ENCODE measurements around the gene NDST1.

The NDST1 gene

DNA sequence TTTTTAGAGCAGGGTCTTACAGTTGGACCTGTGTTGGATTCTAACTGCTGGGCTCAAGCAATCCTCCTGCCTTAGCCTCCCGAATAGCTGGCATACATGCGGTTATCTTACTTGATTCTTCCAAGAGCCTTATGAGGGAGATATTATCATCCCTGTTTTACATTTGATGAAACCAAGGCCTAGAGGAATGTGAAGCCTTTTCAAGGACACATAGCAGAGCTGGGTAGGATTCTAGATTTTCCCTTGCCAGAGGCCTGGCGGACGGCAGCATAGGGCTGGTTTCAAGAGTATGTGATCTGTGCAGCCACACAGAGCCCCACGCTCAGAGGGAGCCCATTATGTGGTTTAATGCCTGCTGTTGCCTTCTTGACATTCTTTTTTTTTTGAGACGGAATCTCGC, 24.2 kb downstream of the NDST1 start:
- H3K27ac ChIP-seq, result no peak overlapping the region

DNA sequence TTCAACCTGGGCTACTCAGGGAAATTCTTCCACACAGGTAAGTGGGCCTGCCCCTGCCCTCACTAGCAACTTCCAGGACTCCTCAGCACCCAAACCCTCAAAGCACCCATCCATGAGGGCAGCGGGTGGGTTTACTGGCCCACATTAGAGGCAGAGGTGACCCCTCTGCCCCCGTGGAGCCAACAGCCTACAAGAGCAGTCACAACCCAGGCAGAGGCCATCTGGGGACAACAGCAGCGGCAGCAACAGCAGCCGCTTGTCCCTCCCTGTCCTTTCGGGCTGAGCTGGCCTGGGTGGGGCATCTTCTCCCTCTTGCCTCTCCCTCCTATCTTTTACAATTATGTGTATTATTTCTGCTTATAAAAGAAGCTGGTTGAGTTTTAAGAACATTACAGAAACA, 25.1 kb downstream of the NDST1 start:
- no peak overlapping the region for H3K27ac ChIP-seq
- TF ChIP-seq, protein P1, sequence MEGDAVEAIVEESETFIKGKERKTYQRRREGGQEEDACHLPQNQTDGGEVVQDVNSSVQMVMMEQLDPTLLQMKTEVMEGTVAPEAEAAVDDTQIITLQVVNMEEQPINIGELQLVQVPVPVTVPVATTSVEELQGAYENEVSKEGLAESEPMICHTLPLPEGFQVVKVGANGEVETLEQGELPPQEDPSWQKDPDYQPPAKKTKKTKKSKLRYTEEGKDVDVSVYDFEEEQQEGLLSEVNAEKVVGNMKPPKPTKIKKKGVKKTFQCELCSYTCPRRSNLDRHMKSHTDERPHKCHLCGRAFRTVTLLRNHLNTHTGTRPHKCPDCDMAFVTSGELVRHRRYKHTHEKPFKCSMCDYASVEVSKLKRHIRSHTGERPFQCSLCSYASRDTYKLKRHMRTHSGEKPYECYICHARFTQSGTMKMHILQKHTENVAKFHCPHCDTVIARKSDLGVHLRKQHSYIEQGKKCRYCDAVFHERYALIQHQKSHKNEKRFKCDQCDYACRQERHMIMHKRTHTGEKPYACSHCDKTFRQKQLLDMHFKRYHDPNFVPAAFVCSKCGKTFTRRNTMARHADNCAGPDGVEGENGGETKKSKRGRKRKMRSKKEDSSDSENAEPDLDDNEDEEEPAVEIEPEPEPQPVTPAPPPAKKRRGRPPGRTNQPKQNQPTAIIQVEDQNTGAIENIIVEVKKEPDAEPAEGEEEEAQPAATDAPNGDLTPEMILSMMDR (conservative IDR thresholded peaks at IDR 0.05), result no peak
- TF ChIP-seq ZFX (IDR thresholded peaks at IDR 0.05), result no peak

More for the DNA sequence above, 24.2 kb downstream of the NDST1 start:
- TF ChIP-seq, protein P1 (conservative IDR thresholded peaks at IDR 0.05), result no peak
- TF ChIP-seq ZFX (IDR thresholded peaks at IDR 0.05), result no peak

DNA sequence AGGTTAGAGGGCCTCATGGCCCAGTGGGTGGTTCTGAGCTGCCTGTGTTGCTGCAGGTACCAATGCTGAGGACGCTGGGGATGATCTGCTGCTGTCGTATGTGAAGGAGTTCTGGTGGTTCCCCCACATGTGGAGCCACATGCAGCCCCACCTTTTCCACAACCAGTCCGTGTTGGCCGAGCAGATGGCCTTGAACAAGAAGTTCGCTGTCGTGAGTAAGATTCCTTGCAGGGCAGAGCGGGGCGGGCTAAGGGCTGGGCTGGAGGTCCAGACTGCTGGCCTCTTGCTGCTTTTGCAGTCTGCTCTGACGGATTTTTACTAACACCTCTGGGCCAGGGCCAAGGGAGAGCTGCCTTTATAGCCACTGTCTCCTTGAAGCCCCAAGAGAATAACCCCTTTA, 26.9 kb downstream of the NDST1 start:
- H3K27ac ChIP-seq, result no peak overlapping the region
- TF ChIP-seq, protein P1 (conservative IDR thresholded peaks at IDR 0.05), result no peak
- TF ChIP-seq ZFX (IDR thresholded peaks at IDR 0.05), result no peak

DNA sequence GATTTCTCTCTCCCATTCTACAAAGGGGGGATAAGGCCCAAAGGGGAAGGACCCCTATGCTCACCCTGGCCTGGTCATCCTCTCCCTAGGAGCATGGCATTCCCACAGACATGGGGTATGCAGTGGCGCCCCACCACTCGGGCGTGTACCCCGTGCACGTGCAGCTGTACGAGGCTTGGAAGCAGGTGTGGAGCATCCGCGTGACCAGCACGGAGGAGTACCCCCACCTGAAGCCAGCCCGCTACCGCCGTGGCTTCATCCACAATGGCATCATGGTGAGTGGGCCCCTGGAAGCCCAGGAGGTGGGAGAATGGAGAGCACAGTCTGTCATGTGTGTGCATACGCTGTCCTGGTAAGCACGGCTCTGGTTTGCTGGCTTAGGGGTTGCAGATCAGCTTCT, 27.7 kb downstream of the NDST1 start:
- no peak overlapping the region for H3K27ac ChIP-seq
- TF ChIP-seq, protein P1 (conservative IDR thresholded peaks at IDR 0.05), result no peak
- TF ChIP-seq ZFX (IDR thresholded peaks at IDR 0.05), result no peak

DNA sequence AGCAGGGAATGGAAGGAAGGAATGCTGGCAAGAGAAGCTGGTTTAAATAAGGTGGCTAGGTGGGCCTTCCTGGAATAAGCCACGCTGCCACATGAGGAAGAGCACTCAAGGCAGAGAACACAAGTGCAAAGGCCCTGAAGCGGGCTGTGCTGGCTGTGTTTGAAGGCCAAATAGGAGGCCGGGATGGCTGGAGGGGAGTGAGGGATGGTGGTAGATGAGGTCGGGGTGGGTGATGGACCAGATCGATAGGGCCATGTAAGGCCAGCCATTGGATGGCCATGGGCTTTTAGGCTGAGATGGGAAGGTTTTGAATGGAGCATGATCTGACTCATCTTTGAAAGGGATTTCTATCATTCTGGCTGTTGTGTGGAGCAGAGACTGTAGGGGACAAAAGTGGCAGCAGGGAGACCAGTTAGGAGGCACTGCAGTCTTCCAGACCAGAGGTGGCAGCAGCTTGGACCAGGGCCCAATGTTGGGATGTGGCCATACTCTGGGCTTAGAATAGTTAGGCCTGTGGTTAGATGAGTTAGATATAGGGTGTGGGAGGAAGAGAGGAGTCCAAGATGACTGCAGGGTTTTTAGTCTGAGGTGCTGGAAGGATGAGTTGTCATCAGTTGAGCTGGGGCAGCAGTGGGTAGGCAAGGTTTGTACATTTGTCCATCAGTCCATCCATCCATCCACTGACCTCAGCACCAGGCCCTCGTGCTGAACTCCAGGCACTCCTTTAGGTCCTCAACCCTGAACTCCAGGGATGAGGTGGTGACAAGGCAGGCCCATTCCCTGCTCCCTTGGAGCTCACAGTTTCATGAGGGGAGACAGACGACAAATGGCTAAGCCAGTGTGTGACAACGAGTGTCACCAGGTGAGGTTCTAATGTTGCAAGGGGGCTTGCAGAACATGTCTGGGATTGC, 30.3 kb downstream of the NDST1 start:
- no peak overlapping the region for H3K27ac ChIP-seq
- TF ChIP-seq, protein P1 (conservative IDR thresholded peaks at IDR 0.05), result no peak
- no peak for TF ChIP-seq ZFX (IDR thresholded peaks at IDR 0.05)

- no peak for TF ChIP-seq ZFX (IDR thresholded peaks at IDR 0.05)
- TF ChIP-seq, protein P1 (conservative IDR thresholded peaks at IDR 0.05), result no peak
- no peak overlapping the region for H3K27ac ChIP-seq
These were observed 31.3 kb downstream of the NDST1 start for GRCh38 chr5:150539206-150539605.

DNA sequence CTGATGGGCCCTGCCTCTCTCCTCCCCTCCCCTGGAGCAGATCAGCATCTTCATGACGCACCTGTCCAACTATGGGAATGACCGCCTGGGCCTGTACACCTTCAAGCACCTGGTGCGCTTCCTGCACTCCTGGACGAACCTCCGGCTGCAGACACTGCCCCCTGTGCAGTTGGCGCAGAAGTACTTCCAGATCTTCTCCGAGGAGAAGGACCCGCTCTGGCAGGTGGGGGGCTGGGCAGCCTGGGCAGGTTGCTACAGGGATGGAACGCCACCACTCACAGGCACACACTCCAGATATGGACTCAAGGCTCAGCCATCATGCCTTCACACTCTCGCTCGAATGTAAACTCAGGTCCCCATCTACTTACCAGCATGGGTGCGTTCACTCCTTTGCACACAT, 32.1 kb downstream of the NDST1 start:
- TF ChIP-seq, protein P1 (conservative IDR thresholded peaks at IDR 0.05), result no peak
- no peak for TF ChIP-seq ZFX (IDR thresholded peaks at IDR 0.05)
- no peak overlapping the region for H3K27ac ChIP-seq
